SK-N-SH (cell line): ENCODE data around the gene SLITRK3. TPM values are rescaled to one million over a fixed set of nuclear protein-coding genes. Genes with fewer than 3 reads are reported as not detected.

Source experiments
- CTCF ChIA-PET: fragments of 300-600, 350-600 bp; formaldehyde crosslinking; extraction: SDS; loops from one replicate; lab custom pipeline; 2021; lab: Yijun Ruan, JAX
- POLR2A ChIA-PET: fragments of 350-600 bp; sonication (Branson Sonifier 250); formaldehyde crosslinking; extraction: SDS; loops from one replicate; lab custom pipeline; 2020; ENCODE audit warnings: antibody characterized with exemption, inconsistent platforms; lab: Yijun Ruan, JAX
- DNase-seq: peaks from one replicate; pipeline ENCODE4 v3.0.0; 2012
- H2AFZ ChIP-seq: fragments of 200-600 bp; sonication (generic); 2 replicates; pipeline ENCODE4 v1.8.1; 2016; ENCODE audit warnings: antibody characterized with exemption, mild to moderate bottlenecking, low read depth
- H3F3A ChIP-seq: fragments of 200-600 bp; sonication (generic); replicated peaks from 2 replicates; pipeline ENCODE3; 2016; ENCODE audit warnings: antibody characterized with exemption, mild to moderate bottlenecking; ENCODE audit not compliant: insufficient read depth
- H3K27ac ChIP-seq, 2 experiments: fragments of 200-500 bp in 1 of 2; fragments of 200-600 bp in 1 of 2; sonication (Bioruptor generic) in 1 of 2; sonication (generic), shearing (Covaris generic) in 1 of 2; 2 replicates each; pipeline versions ENCODE4 v1.5.1 to v1.6.1; 2014 to 2016; ENCODE audit warnings: low read depth in 2 of 2, inconsistent platforms in 1 of 2, low read length in 1 of 2, mild to moderate bottlenecking in 1 of 2, mixed read lengths in 1 of 2
- H3K27me3 ChIP-seq: fragments of 200-600 bp; sonication (generic), shearing (Covaris generic); 2 replicates; pipeline ENCODE4 v1.6.1; 2016; ENCODE audit warnings: mixed run types; ENCODE audit not compliant: insufficient read depth
- H3K36me3 ChIP-seq, 2 experiments: fragments of 200-500 bp in 1 of 2; fragments of 200-600 bp in 1 of 2; sonication (Bioruptor generic) in 1 of 2; sonication (generic) in 1 of 2; replicated peaks in 1 of 2; 2 replicates each; pipeline versions ENCODE3 to v1.5.1; 2014 to 2016; ENCODE audit warnings: low read length in 1 of 2, mild to moderate bottlenecking in 1 of 2; ENCODE audit not compliant: insufficient read depth in 2 of 2, control insufficient read depth in 1 of 2
- H3K4me1 ChIP-seq, 2 experiments: fragments of 200-500 bp in 1 of 2; fragments of 200-600 bp in 1 of 2; sonication (Bioruptor generic) in 1 of 2; sonication (generic), shearing (Covaris generic) in 1 of 2; 2 replicates each; pipeline versions ENCODE4 v1.5.1 to v1.6.1; 2014 to 2016; ENCODE audit warnings: low read depth in 1 of 2, low read length in 1 of 2, mixed run types in 1 of 2; ENCODE audit not compliant: insufficient read depth in 2 of 2, control insufficient read depth in 1 of 2
- H3K4me2 ChIP-seq: fragments of 200-600 bp; sonication (generic), shearing (Covaris generic); 2 replicates; pipeline ENCODE4 v1.6.1; 2017; ENCODE audit warnings: mixed run types
- H3K4me3 ChIP-seq, 2 experiments: fragments of 200-500 bp in 1 of 2; fragments of 200-600 bp in 1 of 2; sonication (Bioruptor generic) in 1 of 2; sonication (generic), shearing (Covaris generic) in 1 of 2; 2 replicates each; pipeline versions ENCODE4 v1.5.1 to v1.8.1; 2014 to 2016; ENCODE audit warnings: low read depth in 2 of 2, inconsistent platforms in 1 of 2, low read length in 1 of 2, mild to moderate bottlenecking in 1 of 2, mixed read lengths in 1 of 2, moderate library complexity in 1 of 2
- H3K79me2 ChIP-seq: fragments of 200-600 bp; sonication (generic); 2 replicates; pipeline ENCODE4 v1.8.1; 2017; ENCODE audit warnings: mild to moderate bottlenecking; ENCODE audit not compliant: insufficient read depth
- H3K9ac ChIP-seq: fragments of 200-600 bp; sonication (generic); 2 replicates; pipeline ENCODE4 v1.6.1; 2017; ENCODE audit warnings: mixed run types
- H3K9me2 ChIP-seq: fragments of 200-600 bp; sonication (generic); 2 replicates; pipeline ENCODE4 v1.6.1; 2017; ENCODE audit warnings: mixed run types
- H3K9me3 ChIP-seq: fragments of 200-600 bp; sonication (generic); 2 replicates; pipeline ENCODE4 v1.6.1; 2017; ENCODE audit warnings: mixed run types, mild to moderate bottlenecking, moderate library complexity
- H4K20me1 ChIP-seq: fragments of 200-600 bp; sonication (generic); 2 replicates; pipeline ENCODE4 v1.6.1; 2017; ENCODE audit warnings: mild to moderate bottlenecking, mixed run types; ENCODE audit not compliant: insufficient read depth
- CHD2 ChIP-seq: fragments of 150-350 bp; IDR thresholded peaks from 2 replicates; pipeline ENCODE4 v1.6.1; 2018; ENCODE audit warnings: low read length; ENCODE audit not compliant: partially characterized antibody
- EP300 ChIP-seq, 2 experiments: IDR thresholded peaks; 2 replicates each; pipeline versions ENCODE4 v1.4.0 to v1.6.1; 2012; ENCODE audit warnings: borderline replicate concordance in 1 of 2, low read depth in 1 of 2, low read length in 1 of 2
- FOXM1 ChIP-seq: IDR thresholded peaks from 2 replicates; pipeline ENCODE4 v1.4.0; 2012; ENCODE audit warnings: low read depth, mild to moderate bottlenecking
- GABPA ChIP-seq: IDR thresholded peaks from 2 replicates; pipeline ENCODE4 v1.4.0; 2012; ENCODE audit warnings: low read depth, mild to moderate bottlenecking
- GATA2 ChIP-seq: sonication (generic); formaldehyde crosslinking; IDR thresholded peaks from 2 replicates; pipeline ENCODE4 v1.5.0; 2020; ENCODE audit warnings: mild to moderate bottlenecking, missing genetic modification reagents
- IRF3 ChIP-seq: fragments of 150-350 bp; IDR thresholded peaks from 2 replicates; pipeline ENCODE4 v1.6.1; 2016; ENCODE audit warnings: mild to moderate bottlenecking, low read depth, low read length
- NRF1 ChIP-seq: IDR thresholded peaks from 2 replicates; pipeline ENCODE4 v1.6.1; 2012; ENCODE audit warnings: low read depth, mild to moderate bottlenecking, low read length
- POLR2AphosphoS5 ChIP-seq: IDR thresholded peaks from 2 replicates; pipeline ENCODE4 v1.6.1; 2012; ENCODE audit warnings: low read depth, low read length
- RAD21 ChIP-seq: IDR thresholded peaks from 2 replicates; pipeline ENCODE4 v1.6.1; 2012; ENCODE audit warnings: mild to moderate bottlenecking, low read length
- RXRA ChIP-seq: IDR thresholded peaks from 2 replicates; pipeline ENCODE4 v1.4.0; 2012; ENCODE audit warnings: low read depth, mild to moderate bottlenecking, borderline replicate concordance
- SIN3A ChIP-seq: IDR thresholded peaks from 2 replicates; pipeline ENCODE4 v1.6.1; 2012; ENCODE audit warnings: low read depth, mild to moderate bottlenecking, low read length, moderate library complexity, borderline replicate concordance
- TAF1 ChIP-seq: IDR thresholded peaks from 2 replicates; pipeline ENCODE4 v1.6.1; 2012; ENCODE audit warnings: low read depth, mild to moderate bottlenecking, low read length, moderate library complexity, borderline replicate concordance
- TCF12 ChIP-seq: IDR thresholded peaks from 2 replicates; pipeline ENCODE4 v1.4.0; 2012
- TEAD4 ChIP-seq: IDR thresholded peaks from 2 replicates; pipeline ENCODE4 v1.4.0; 2012; ENCODE audit warnings: mild to moderate bottlenecking, borderline replicate concordance; ENCODE audit not compliant: insufficient read depth
- USF2 ChIP-seq: fragments of 150-350 bp; IDR thresholded peaks from 2 replicates; pipeline ENCODE4 v1.6.1; 2017; ENCODE audit warnings: antibody characterized with exemption, low read length, low read depth, borderline replicate concordance
- YY1 ChIP-seq: IDR thresholded peaks from 2 replicates; pipeline ENCODE4 v1.4.0; 2012; ENCODE audit warnings: low read depth, mild to moderate bottlenecking
- WGBS: methylation state at CpG from one replicate; pipeline ENCODE4 v1.1.6; 2017; ENCODE audit warnings: low lambda C conversion rate; 5-methylcytosine and 5-hydroxymethylcytosine counted together
- polyA plus RNA-seq, 3 experiments: library from polyadenylated mRNA; depleted of rRNA; stranded (reverse); fragments of >200 nt; gene quantifications; 2 replicates each; pipeline ENCODE4 v1.2.3, GENCODE V29; 2012
- TF ChIP-seq, protein P1 (sequence below): IDR thresholded peaks from 2 replicates; pipeline ENCODE4 v1.4.0; 2012; ENCODE audit warnings: low read depth
- TF ChIP-seq, protein P2 (sequence below): IDR thresholded peaks from 2 replicates; pipeline ENCODE4 v1.4.0; 2012; ENCODE audit warnings: low read depth, borderline replicate concordance
- TF ChIP-seq, protein P3 (sequence below): IDR thresholded peaks from 2 replicates; pipeline ENCODE4; 2012
- TF ChIP-seq, protein P4 (sequence below): IDR thresholded peaks from 2 replicates; pipeline ENCODE4 v1.4.0; 2012; ENCODE audit warnings: low read depth, borderline replicate concordance

SLITRK3 gene
- polyA plus RNA-seq, 1 of the 3 experiments (the other 2 are of a cell fraction) = not detected

DNA sequence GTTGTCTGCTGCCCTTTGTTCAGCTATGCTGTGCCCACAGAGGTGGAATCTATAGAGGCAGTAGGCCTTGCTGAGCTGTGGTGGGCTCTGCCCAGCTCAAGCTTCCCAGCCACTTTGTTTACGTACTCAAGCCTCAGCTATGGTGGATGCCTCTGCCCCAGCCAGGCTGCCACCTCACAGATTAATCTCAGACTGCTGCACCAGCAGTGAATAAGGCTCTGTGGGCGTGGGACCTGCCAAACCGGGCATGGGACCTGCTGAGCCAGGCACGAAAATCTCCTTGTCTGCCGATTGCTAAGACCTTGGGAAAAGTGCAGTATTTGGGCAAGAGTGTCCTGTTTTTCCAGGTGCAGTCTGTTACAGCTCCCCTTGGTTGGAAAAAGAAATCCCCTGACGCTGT is 26.8 kb downstream of the SLITRK3 start (continued):
- TF ChIP-seq IRF3 = no peak

- no peak overlapping the region for H3K4me2 ChIP-seq
- no peaks in the 10 kb centered on the region for H3K27me3 ChIP-seq
- H3K9me2 ChIP-seq = no peaks in the 10 kb centered on the region
- POLR2A ChIA-PET = no interaction called here
- no peaks in the 10 kb centered on the region for H3K4me1 ChIP-seq
- TF ChIP-seq TAF1 = no peak
- TF ChIP-seq, protein P1, sequence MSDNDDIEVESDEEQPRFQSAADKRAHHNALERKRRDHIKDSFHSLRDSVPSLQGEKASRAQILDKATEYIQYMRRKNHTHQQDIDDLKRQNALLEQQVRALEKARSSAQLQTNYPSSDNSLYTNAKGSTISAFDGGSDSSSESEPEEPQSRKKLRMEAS = no peak
- TF ChIP-seq NRF1 = no peak
- TF ChIP-seq EP300 (IDR thresholded peaks at IDR 0.05; ENCODE audit: borderline replicate concordance in 1 of 2, low read depth in 1 of 2, low read length in 1 of 2) = no peak
- TF ChIP-seq, protein P2, sequence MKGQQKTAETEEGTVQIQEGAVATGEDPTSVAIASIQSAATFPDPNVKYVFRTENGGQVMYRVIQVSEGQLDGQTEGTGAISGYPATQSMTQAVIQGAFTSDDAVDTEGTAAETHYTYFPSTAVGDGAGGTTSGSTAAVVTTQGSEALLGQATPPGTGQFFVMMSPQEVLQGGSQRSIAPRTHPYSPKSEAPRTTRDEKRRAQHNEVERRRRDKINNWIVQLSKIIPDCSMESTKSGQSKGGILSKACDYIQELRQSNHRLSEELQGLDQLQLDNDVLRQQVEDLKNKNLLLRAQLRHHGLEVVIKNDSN = no peak
- no peak for TF ChIP-seq TCF12
- TF ChIP-seq USF2 = no peak
- no peak for TF ChIP-seq YY1
- TF ChIP-seq, protein P3, sequence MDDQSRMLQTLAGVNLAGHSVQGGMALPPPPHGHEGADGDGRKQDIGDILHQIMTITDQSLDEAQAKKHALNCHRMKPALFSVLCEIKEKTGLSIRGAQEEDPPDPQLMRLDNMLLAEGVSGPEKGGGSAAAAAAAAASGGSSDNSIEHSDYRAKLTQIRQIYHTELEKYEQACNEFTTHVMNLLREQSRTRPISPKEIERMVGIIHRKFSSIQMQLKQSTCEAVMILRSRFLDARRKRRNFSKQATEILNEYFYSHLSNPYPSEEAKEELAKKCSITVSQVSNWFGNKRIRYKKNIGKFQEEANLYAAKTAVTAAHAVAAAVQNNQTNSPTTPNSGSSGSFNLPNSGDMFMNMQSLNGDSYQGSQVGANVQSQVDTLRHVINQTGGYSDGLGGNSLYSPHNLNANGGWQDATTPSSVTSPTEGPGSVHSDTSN = no peak
- no peak for TF ChIP-seq CHD2
- TF ChIP-seq, protein P4, sequence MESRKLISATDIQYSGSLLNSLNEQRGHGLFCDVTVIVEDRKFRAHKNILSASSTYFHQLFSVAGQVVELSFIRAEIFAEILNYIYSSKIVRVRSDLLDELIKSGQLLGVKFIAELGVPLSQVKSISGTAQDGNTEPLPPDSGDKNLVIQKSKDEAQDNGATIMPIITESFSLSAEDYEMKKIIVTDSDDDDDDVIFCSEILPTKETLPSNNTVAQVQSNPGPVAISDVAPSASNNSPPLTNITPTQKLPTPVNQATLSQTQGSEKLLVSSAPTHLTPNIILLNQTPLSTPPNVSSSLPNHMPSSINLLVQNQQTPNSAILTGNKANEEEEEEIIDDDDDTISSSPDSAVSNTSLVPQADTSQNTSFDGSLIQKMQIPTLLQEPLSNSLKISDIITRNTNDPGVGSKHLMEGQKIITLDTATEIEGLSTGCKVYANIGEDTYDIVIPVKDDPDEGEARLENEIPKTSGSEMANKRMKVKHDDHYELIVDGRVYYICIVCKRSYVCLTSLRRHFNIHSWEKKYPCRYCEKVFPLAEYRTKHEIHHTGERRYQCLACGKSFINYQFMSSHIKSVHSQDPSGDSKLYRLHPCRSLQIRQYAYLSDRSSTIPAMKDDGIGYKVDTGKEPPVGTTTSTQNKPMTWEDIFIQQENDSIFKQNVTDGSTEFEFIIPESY = no peak
- no peak for TF ChIP-seq RAD21
- no peak for TF ChIP-seq SIN3A
- TF ChIP-seq RXRA = no peak
- no peak for TF ChIP-seq GABPA
- no peak for TF ChIP-seq TEAD4
- TF ChIP-seq IRF3 = no peak
- no peak for TF ChIP-seq GATA2 (CRISPR knock-in tag)
- TF ChIP-seq POLR2AphosphoS5 = no peak
- no peak for TF ChIP-seq FOXM1
- TF ChIP-seq, all 33 proteins: peak for 0
- Histone ChIP-seq H3K36me3 (no peaks in the 10 kb centered on the region), H3K4me3 (no peak overlapping the region), H3K9me3 (no peaks in the 10 kb centered on the region), H3K9ac (no peak overlapping the region), H3F3A (no peaks in the 10 kb centered on the region), H2AFZ (no peak overlapping the region), H3K79me2 (no peaks in the 10 kb centered on the region), H4K20me1 (no peaks in the 10 kb centered on the region), H3K27ac (no peak overlapping the region)
- WGBS = 26% methylated on average over 1 of the region's 1 CpG
- no peak for DNase-seq
- CTCF ChIA-PET = no interaction called here
Measured at GRCh38 chr3:165162883-165163282, 33.3 kb downstream of the SLITRK3 start.
